SK-N-SH treated with all-trans-retinoic acid at 6 μM for 48 hours (cell line): ENCODE measurements around the gene PRKACA.

Experiments used
- ATAC-seq: fragments of 200-7000 bp; cut with Tn5 transposase; 3 replicates; pipeline ENCODE4 v1.9.1; 2020; ENCODE audit warnings: mild to moderate bottlenecking, moderate library complexity
- ARNTL ChIP-seq: fragments of 450-650 bp; formaldehyde crosslinking; IDR thresholded peaks from 2 replicates; pipeline ENCODE4 v1.5.0; 2020; ENCODE audit warnings: low read depth, mild to moderate bottlenecking, moderate library complexity, borderline replicate concordance
- BACH2 ChIP-seq: fragments of 250-450 bp; sonication (Bioruptor Pico); IDR thresholded peaks from 2 replicates; pipeline ENCODE4 v1.9.0; 2021; ENCODE audit warnings: mild to moderate bottlenecking, borderline replicate concordance
- CSDC2 ChIP-seq: fragments of 250-450 bp; sonication (Bioruptor Pico); IDR thresholded peaks from 2 replicates; pipeline ENCODE4 v1.5.0; 2020; ENCODE audit warnings: mild to moderate bottlenecking, moderate library complexity
- CSRNP3 ChIP-seq: fragments of 250-450 bp; sonication (Bioruptor Pico); IDR thresholded peaks from 2 replicates; pipeline ENCODE4 v1.5.1; 2021; ENCODE audit warnings: mild to moderate bottlenecking, moderate library complexity
- ISL1 ChIP-seq: fragments of 250-450 bp; sonication (Bioruptor Pico); IDR thresholded peaks from 2 replicates; pipeline ENCODE4 v2.1.2; 2022; ENCODE audit warnings: mild to moderate bottlenecking, moderate library complexity
- OSR1 ChIP-seq: fragments of 250-450 bp; sonication (Bioruptor Pico); IDR thresholded peaks from 2 replicates; pipeline ENCODE4 v1.8.0; 2022; ENCODE audit warnings: moderate library complexity, mild to moderate bottlenecking, inconsistent platforms
- POU6F1 ChIP-seq: fragments of 250-450 bp; sonication (Bioruptor Pico); IDR thresholded peaks from 2 replicates; pipeline ENCODE4 v1.8.0; 2021; ENCODE audit warnings: low read depth, mild to moderate bottlenecking, moderate library complexity, borderline replicate concordance
- PPARA ChIP-seq: fragments of 250-450 bp; sonication (Bioruptor Pico); IDR thresholded peaks from 2 replicates; pipeline ENCODE4 v1.5.0; 2020; ENCODE audit warnings: mild to moderate bottlenecking, borderline replicate concordance
- SNAI2 ChIP-seq: fragments of 250-450 bp; sonication (Bioruptor Pico); IDR thresholded peaks from 2 replicates; pipeline ENCODE4 v1.5.0; 2020; ENCODE audit warnings: mild to moderate bottlenecking, moderate library complexity
- TCF4 ChIP-seq: fragments of 250-450 bp; sonication (Bioruptor Pico); IDR thresholded peaks from 2 replicates; pipeline ENCODE4 v1.8.0; 2021; ENCODE audit warnings: mild to moderate bottlenecking, moderate library complexity, borderline replicate concordance
- TOX ChIP-seq: fragments of 250-450 bp; sonication (Bioruptor Pico); IDR thresholded peaks from 2 replicates; pipeline ENCODE4 v1.8.0; 2021; ENCODE audit warnings: mild to moderate bottlenecking, moderate library complexity, borderline replicate concordance
- TSHZ2 ChIP-seq: fragments of 250-450 bp; sonication (Bioruptor Pico); IDR thresholded peaks from 2 replicates; pipeline ENCODE4 v1.5.0; 2020; ENCODE audit warnings: mild to moderate bottlenecking, moderate library complexity
- ZC3H10 ChIP-seq: fragments of 250-450 bp; sonication (Bioruptor Pico); IDR thresholded peaks from 2 replicates; pipeline ENCODE4 v1.5.1; 2021; ENCODE audit warnings: mild to moderate bottlenecking, moderate library complexity
- ZFP3 ChIP-seq: fragments of 250-450 bp; sonication (Bioruptor Pico); IDR thresholded peaks from 2 replicates; pipeline ENCODE4 v1.5.0; 2020; ENCODE audit warnings: mild to moderate bottlenecking, moderate library complexity
- ZFP30 ChIP-seq: fragments of 450-650 bp; formaldehyde crosslinking; IDR thresholded peaks from 2 replicates; pipeline ENCODE4 v1.5.0; 2022; ENCODE audit warnings: mild to moderate bottlenecking, moderate library complexity
- ZNF565 ChIP-seq: fragments of 450-650 bp; formaldehyde crosslinking; conservative IDR thresholded peaks from 2 replicates; pipeline ENCODE4 v1.5.0; 2020; ENCODE audit warnings: low read depth, mild to moderate bottlenecking, moderate library complexity
- ZNF8 ChIP-seq: fragments of 450-650 bp; formaldehyde crosslinking; IDR thresholded peaks from 2 replicates; pipeline ENCODE4 v1.5.0; 2020; ENCODE audit warnings: mild to moderate bottlenecking, moderate library complexity
- TF ChIP-seq, protein P1 (sequence below): fragments of 250-450 bp; sonication (Bioruptor Pico); IDR thresholded peaks from 2 replicates; pipeline ENCODE4 v1.8.0; 2020; ENCODE audit warnings: mild to moderate bottlenecking, moderate library complexity, borderline replicate concordance
- TF ChIP-seq, protein P2 (sequence below): fragments of 250-450 bp; sonication (Bioruptor Pico); IDR thresholded peaks from 2 replicates; pipeline ENCODE4 v1.5.1; 2020; ENCODE audit warnings: low read depth, mild to moderate bottlenecking, moderate library complexity

PRKACA gene

DNA sequence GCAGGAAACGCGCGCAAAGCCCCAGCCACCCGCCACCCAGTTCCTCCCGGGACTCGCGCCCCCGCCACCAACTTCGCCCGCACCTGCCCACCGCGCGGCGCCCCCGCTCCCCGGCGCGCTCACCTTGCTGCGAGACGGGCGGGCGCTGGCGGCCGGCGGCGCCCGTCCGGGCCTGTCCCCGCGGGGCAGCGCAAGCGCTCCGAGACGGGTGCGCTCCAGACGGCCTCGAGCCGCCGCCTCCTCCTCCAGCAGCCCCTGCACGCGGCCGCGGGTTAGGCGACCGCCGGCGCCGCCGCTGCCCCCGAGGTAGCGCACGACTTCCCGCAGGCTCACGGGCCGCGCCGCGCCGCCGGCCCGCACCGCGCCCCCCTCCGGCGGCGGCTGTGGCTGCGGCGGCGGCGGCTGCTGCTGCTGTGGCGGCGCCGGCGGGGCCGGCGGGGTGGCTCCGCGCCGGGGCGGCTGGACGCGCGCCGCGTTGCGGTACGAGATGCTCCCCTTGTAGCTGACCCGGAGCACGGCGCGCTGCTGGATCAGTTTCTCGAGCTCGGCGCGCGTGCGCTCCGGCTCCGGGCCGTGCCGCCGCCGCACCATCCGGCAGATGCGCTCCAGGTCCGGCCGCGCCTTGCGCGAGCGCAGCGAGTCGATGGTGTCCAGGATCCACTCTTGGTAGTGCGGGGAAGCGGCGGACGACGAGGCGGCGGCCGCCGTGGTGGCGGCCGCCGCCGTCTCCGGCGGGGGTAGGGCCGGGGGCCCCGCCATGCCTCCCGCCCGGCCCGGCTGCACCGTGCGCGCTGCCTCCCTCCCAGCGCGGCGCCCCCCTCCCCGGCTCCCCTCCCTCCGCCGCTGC, 27.7 kb downstream of the PRKACA start:
- TF ChIP-seq CSDC2 (CRISPR knock-in tag) (no peak), TCF4 (CRISPR knock-in tag) (no peak), SNAI2 (CRISPR knock-in tag) (no peak), OSR1 (CRISPR knock-in tag) (no peak), ZNF565 (CRISPR knock-in tag) (no peak), BACH2 (CRISPR knock-in tag) (no peak), ZNF8 (no peak)
- TF ChIP-seq, all 23 proteins: peak for 0
- ATAC-seq = peak; percentile 54

DNA sequence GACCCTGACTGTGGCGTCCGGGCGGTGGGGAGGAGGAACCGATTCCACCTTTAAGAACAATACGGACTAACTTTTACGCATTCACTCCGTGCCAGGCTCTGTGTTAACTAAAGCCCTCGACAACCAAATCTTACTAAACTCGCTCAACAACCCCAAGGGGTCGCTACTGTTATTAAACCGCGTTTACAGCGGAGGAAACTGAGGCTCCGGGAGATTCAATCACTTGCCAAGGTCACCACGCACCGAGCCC, 28.2 kb downstream of the PRKACA start:
- no peak for ATAC-seq
- no peak for TF ChIP-seq CSRNP3 (CRISPR knock-in tag)
- no peak for TF ChIP-seq TOX (CRISPR knock-in tag)
- TF ChIP-seq TCF4 (CRISPR knock-in tag) = no peak
- TF ChIP-seq BACH2 (CRISPR knock-in tag) = no peak
- TF ChIP-seq, protein P1, sequence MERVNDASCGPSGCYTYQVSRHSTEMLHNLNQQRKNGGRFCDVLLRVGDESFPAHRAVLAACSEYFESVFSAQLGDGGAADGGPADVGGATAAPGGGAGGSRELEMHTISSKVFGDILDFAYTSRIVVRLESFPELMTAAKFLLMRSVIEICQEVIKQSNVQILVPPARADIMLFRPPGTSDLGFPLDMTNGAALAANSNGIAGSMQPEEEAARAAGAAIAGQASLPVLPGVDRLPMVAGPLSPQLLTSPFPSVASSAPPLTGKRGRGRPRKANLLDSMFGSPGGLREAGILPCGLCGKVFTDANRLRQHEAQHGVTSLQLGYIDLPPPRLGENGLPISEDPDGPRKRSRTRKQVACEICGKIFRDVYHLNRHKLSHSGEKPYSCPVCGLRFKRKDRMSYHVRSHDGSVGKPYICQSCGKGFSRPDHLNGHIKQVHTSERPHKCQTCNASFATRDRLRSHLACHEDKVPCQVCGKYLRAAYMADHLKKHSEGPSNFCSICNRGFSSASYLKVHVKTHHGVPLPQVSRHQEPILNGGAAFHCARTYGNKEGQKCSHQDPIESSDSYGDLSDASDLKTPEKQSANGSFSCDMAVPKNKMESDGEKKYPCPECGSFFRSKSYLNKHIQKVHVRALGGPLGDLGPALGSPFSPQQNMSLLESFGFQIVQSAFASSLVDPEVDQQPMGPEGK (CRISPR knock-in tag) = no peak
- TF ChIP-seq ZC3H10 = no peak
- no peak for TF ChIP-seq POU6F1 (CRISPR knock-in tag)
- no peak for TF ChIP-seq TSHZ2 (CRISPR knock-in tag)
- TF ChIP-seq PPARA (CRISPR knock-in tag) = no peak
- TF ChIP-seq ZFP3 = no peak
- TF ChIP-seq, protein P2, sequence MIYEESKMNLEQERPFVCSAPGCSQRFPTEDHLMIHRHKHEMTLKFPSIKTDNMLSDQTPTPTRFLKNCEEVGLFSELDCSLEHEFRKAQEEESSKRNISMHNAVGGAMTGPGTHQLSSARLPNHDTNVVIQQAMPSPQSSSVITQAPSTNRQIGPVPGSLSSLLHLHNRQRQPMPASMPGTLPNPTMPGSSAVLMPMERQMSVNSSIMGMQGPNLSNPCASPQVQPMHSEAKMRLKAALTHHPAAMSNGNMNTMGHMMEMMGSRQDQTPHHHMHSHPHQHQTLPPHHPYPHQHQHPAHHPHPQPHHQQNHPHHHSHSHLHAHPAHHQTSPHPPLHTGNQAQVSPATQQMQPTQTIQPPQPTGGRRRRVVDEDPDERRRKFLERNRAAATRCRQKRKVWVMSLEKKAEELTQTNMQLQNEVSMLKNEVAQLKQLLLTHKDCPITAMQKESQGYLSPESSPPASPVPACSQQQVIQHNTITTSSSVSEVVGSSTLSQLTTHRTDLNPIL = no peak
- no peak for TF ChIP-seq ZFP30 (CRISPR knock-in tag)
- TF ChIP-seq ZNF565 (CRISPR knock-in tag) = no peak
- TF ChIP-seq CSDC2 (CRISPR knock-in tag) = no peak

DNA sequence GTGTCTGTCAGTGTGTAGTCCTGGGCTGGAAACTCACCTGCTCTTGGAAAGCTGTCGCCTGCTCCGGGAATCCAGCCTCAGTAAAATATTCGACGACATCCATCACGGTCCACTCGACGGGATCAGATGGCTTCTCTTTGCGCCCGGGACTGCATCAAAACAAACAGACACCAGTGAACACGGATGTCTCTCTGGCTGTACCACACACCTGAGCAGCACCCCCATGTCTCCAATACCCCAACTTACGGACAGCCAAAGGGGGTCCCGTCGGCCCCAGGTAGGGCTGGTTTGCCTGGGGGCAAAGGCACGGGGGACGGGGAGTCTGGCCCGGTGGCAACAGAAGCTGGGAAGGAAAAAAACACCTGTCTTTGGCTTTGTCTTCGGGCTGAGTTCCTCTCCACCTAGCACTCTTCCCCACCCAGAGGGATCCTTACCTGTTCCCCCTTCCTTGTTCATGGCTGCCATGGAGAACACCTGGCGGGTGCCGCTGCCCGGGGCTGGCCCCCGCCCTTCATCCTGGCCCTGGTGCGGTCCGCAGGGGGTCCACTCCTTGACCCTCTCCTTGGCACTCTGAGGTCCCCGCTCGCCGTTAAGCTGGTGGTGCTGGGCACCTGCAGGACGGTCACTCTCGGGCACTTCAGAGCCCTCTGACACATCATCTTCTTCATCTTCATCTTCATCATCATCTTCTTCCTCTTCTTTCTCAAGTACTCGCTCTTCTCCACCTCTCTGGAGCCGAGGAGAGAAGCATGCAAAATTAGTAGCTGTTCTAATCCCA, 28.7 kb downstream of the PRKACA start:
- no peak for ATAC-seq
- TF ChIP-seq ISL1 (CRISPR knock-in tag) (no peak), ZFP30 (CRISPR knock-in tag) (no peak), ARNTL (CRISPR knock-in tag) (no peak), ZNF8 (no peak), CSDC2 (CRISPR knock-in tag) (no peak), PPARA (CRISPR knock-in tag) (no peak), CSRNP3 (CRISPR knock-in tag) (no peak), SNAI2 (CRISPR knock-in tag) (no peak), TCF4 (CRISPR knock-in tag) (no peak)
- TF ChIP-seq, protein P2 = no peak
- TF ChIP-seq, protein P1 (CRISPR knock-in tag) = no peak
